Measurements from ENCODE around the gene COL4A3. TPM values are rescaled to one million over a fixed set of nuclear protein-coding genes. Genes with fewer than 3 reads are reported as not detected.

Gene COL4A3
- total RNA-seq, 3 donors from 2014 or later = 0.16 to 0.36 (median 0.32) TPM

DNA sequence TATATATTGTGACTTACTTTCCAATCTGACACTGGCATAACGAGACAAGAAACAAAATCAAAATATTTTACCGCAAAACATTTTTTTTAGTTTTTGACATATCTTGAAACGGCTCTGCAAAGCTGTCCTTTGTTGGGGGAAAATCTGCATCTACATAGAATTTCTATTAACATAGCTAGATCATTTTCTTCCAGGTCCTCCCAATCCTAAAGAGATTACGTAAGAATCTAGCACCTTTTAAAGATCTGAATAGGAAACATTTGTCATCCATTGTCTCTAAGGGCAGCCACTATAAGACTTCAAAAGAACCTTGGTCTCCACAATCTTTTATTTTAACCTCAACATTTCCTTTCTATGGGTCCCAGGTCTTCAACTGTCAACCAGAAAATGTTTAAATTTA, 159.4 kb downstream of the COL4A3 start:
- DNase-seq (no peak), ATAC-seq (no peak)
- intact Hi-C loops (cut with DNase I, micrococcal nuclease) = no loop called here
- no peaks in the 10 kb centered on the region for H3K36me3 ChIP-seq (ENCODE audit: low read depth)
- H3K4me3 ChIP-seq = no peak overlapping the region
- peaks cover 13% of the 10 kb centered on the region for H3K4me1 ChIP-seq (ENCODE audit: low read depth)
- TF ChIP-seq, protein P1, sequence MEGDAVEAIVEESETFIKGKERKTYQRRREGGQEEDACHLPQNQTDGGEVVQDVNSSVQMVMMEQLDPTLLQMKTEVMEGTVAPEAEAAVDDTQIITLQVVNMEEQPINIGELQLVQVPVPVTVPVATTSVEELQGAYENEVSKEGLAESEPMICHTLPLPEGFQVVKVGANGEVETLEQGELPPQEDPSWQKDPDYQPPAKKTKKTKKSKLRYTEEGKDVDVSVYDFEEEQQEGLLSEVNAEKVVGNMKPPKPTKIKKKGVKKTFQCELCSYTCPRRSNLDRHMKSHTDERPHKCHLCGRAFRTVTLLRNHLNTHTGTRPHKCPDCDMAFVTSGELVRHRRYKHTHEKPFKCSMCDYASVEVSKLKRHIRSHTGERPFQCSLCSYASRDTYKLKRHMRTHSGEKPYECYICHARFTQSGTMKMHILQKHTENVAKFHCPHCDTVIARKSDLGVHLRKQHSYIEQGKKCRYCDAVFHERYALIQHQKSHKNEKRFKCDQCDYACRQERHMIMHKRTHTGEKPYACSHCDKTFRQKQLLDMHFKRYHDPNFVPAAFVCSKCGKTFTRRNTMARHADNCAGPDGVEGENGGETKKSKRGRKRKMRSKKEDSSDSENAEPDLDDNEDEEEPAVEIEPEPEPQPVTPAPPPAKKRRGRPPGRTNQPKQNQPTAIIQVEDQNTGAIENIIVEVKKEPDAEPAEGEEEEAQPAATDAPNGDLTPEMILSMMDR (IDR thresholded peaks at IDR 0.05) = no peak
- no peaks in the 10 kb centered on the region for H3K9me3 ChIP-seq

DNA sequence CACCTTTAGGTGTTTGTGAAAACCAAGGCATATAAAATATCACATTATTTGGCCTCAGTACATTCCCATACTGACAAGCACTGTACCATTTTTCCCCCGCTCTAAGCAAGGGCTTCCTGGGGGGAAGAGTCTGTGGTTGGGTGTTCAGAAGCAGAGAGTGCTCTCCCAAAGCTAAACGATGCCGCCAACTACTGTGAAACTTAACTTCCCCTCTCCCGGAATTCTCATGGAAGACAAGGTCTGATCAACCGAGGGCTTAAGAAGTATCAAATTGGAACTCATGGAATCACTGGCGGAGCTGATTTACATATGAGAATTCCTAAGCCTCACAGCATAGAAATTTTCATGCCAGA, 160.2 kb downstream of the COL4A3 start:
- TF ChIP-seq, protein P1 (IDR thresholded peaks at IDR 0.05) = no peak
- Histone ChIP-seq H3K9me3 (no peaks in the 10 kb centered on the region), H3K4me1 (ENCODE audit: low read depth) (peaks cover 13% of the 10 kb centered on the region), H3K36me3 (ENCODE audit: low read depth) (no peaks in the 10 kb centered on the region), H3K4me3 (peak overlapping the region; percentile 94)
- peak in 1 of 3 donors; percentile 27 for DNase-seq
- ATAC-seq = peak; percentile 4
- intact Hi-C loops (cut with DNase I, micrococcal nuclease) = no loop called here

DNA sequence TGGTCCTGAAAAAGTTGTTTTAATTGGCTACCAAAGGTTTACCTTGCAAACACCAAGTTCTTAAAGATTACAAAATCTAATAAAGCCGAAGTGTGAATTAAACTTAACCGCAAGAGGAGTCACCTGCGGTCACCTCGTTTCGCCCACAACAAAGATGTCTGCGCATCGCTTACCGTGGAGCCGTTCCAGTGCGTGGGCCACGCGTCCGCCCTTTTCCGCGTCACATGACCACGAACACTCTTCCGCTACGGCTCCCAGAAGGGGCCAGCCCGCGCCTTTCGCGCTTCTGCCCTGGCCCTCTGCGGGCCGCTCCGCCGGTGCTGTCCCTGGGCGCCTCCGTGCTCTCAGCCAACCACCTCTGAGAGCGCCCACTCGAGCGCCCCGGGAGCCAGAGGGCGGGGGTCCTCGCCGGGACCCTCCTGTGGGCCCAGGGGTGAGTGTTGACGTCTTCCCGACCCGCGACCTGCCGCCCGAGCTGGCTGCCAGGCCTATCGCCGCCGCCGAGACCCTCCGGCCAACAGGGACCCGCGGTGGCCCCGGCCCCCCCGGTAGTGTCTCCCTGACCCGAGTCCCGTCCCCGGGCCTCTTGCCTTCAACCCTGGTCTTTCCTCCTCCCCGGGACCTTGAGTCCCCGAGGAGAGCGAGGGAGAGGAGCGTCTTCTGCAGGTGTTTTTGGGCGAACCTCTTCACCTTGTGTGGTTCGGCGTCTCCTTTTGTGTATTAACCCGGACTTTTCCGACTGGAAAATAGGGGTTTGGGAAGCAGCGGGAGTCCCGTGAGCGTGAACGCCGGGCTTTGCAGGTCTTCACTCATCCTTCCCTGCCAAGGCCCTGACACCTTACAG, 160.8 kb downstream of the COL4A3 start, which contains the start of gene MFF:
Gene MFF (plus strand): TSS at position 257 of the 844 bp plus-strand sequence. CDS start 5,415 bp downstream, outside the sequence.
- DNase-seq (peak; percentile 94 to 96 (median 96)), ATAC-seq (peak; percentile 100)
- peak within 1 kb of the TSS; percentile 94 for H3K4me3 ChIP-seq
- H3K36me3 ChIP-seq (ENCODE audit: low read depth) = no peaks in the 10 kb centered on the region
- TF ChIP-seq, protein P1 (IDR thresholded peaks at IDR 0.05) = no peak
- intact Hi-C loops (cut with DNase I, micrococcal nuclease) = no loop called here
- H3K9me3 ChIP-seq = no peaks in the 10 kb centered on the region
- peaks cover 13% of the 10 kb centered on the region for H3K4me1 ChIP-seq (ENCODE audit: low read depth)

DNA sequence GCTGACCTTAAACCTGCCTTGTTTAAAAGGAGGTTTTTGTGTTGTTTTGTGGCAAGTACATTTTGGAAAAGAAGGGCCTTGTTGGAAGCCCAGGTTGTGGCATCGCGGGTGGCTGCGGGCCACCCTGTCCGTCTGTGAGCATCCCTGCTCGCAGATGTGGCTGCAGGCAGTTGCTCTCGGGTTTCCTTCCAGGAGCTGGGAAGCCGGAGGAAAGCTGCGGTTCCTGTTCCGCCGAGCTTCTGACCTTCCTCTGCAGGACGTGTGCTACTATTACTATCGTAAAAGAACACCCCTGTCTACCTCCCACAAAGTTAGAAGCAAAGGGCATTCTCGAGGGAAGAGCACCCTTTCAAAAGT, 161.4 kb downstream of the COL4A3 start:
- intact Hi-C loops (cut with DNase I, micrococcal nuclease) = no loop called here
- DNase-seq (peak; percentile 60 to 66 (median 61)), ATAC-seq (peak; percentile 53)
- H3K9me3 ChIP-seq = no peaks in the 10 kb centered on the region
- H3K36me3 ChIP-seq (ENCODE audit: low read depth) = no peaks in the 10 kb centered on the region
- H3K4me3 ChIP-seq = peak overlapping the region; percentile 94
- TF ChIP-seq, protein P1 (IDR thresholded peaks at IDR 0.05) = no peak
- H3K4me1 ChIP-seq (ENCODE audit: low read depth) = peaks cover 13% of the 10 kb centered on the region

DNA sequence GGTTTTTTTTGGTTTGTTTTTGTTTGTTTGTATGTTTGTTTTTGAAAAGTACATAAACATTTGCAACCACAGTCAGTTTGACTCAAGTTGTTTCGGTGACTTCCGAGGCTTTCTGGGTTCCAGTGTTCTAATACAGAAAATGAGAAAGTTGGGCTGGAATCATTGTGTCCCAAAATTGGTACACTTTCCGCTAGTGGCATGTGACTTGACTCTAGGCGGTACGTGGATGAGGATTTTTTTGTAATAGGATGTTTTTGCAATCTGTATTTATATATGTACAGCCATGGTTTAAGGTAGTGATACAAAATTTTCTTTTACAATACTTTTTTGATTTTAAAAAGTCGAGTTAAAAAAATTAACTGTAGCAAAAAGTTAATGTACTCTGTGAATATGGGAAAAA, 162.4 kb downstream of the COL4A3 start:
- no peaks in the 10 kb centered on the region for H3K9me3 ChIP-seq
- H3K36me3 ChIP-seq (ENCODE audit: low read depth) = no peaks in the 10 kb centered on the region
- DNase-seq (no peak), ATAC-seq (no peak)
- intact Hi-C loops (cut with DNase I, micrococcal nuclease) = no loop called here
- no peak overlapping the region for H3K4me3 ChIP-seq
- TF ChIP-seq, protein P1 (IDR thresholded peaks at IDR 0.05) = no peak
- peaks cover 13% of the 10 kb centered on the region for H3K4me1 ChIP-seq (ENCODE audit: low read depth)

Measured in mucosa of descending colon (tissue), 3 donors.